Stimulated activated CD8-positive, alpha-beta memory T cell treated with anti-CD3 and anti-CD28 coated beads, Interleukin-12 subunit alpha, Interleukin-12 subunit beta, amount 100 ng/mL, for 24 hours (primary cell): ENCODE data around the gene PIR.
A peak's percentile ranks its signal among the peaks of the same experiment; 100 is the strongest.

ENCODE experiments used
- DNase-seq: peaks from one replicate; pipeline ENCODE4 v3.0.0-alpha.2; 2020; ENCODE audit errors: extremely low read depth

The PIR gene

DNA sequence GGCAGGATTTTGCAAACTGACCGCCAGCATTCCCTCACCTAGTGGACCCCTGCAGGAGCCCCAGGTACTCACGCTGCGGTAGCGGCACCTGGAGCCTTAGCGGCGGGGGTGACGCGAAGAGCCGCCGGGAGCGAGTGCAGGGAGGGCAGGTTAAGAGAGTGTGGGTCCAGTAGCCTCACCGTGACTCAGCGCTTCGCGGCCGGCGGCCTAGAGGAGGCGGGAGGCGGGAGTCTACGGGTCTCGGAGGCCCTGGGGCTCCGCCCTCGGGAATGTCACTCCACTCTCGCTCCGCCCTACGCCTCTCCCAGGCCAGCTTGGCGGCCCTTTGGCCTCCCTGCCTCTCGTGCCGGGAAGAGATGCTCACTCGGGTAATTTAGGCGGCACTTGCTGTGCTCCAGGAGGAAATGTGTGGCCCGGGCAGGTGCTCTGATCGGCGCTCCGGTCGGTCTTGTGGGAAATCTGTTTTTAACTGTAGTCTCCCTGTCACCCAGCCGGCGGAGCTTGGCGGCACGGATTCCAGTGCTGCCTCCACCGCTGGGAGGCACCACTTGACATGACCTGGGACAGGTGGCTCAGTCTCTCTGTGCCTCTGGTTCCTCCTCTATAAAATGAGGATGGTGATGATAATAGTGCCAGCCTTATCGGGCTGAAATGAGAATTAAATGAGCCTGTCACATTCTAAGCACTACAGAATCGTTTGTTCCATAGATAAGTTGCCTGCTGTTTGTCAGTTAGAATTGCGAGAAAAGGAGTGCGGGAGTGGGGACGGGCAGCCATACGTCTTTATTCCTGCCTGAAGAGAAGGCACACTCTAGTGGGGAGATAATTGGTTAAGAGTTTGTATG, at the start of gene PIR:
PIR (minus strand) TSS at position 216 of the 845 bp plus-strand sequence. CDS start 2,076 bp downstream, outside the sequence.
- peak; percentile 30 for DNase-seq

DNA sequence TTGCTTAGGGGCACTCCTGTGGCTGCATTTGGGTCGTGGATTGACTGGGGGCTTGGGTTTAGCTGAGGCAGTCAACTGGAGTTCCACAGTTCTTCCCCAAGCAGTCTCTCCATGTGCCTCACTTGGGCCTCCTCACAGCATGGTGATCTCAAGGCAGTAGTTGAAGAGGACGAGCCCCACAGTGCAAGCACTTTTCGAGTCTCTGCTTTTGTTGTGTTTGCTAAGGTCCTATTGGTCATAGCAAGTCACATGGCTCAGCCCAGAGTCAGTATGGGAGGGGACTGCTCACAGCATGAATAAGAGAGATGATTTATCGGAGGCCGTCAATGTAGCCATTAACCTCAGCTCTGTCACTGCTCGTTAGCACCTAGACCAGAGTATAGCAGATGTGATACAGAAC, 37.2 kb upstream of the PIR start:
- no peak for DNase-seq

DNA sequence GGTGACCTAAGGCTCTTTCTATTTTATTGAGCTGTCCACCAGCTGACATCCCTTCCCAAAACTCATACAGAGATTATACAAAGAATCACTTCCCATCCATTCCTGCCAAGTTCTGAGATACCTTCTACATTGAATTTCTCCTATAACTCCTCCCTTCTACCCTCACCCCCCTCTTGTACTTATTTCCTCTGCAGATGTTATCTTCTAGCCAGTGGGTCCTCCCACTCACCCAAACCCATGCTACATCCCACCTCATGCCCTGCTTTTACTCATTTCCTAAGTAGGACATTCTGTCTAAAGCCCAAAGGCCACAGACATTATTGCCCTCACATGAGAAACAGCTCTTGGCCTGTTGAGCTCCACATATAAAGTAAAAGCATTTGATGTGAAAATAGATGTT, 36.0 kb upstream of the PIR start:
- no peak for DNase-seq

DNA sequence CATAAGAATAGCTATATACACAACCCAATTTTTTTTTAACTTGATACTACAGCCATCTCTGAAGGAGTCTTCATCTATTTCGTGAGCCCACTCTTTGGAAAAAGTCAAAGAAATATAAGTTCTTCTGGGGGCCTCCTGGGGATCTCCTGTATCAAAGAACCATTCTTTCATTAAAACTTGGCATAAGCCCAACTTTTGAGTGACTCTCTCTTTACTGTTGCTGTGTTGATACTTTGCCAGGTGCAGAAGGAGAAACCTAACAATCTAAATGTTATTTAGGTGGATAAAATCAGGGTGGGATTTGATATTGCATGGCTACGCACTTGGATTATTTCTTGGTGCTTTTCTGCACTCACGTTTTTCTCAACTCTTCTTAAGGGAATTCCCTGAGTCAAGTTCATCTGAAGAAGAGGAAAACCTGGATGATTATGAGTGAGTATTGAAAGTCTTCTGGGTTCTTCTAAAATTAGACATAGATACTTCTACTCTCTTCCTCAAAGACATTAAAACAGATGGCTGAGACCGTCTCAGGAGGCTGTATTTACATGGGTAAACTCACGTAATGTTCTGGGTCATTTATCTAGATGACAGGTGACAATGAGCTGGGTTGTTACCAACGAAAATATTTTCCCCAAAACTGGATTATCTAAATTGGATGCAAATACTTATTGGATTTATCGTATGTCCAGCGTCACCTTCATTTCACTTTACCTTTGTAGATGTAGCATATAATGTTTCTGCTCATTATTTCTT, 32.7 kb upstream of the PIR start:
- no peak for DNase-seq

DNA sequence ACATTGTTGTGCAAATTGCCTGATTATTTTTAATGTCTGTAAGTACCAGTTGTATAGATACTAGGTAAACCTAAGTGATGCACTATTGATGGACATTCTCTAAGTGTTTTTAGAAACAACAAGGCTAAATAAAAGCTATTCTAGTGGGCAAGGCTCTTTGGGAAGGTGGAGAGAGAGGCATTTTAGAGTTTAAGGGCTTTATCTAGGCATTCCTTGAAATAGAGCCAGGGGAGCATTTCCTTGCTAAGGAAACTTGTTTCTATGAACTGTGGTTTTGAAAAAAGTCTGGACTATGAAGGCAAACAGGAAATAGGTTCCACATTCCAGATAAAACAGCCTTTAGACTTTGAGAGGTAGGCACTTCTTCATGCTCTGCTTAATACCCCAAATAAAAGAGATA, 31.3 kb upstream of the PIR start:
- no peak for DNase-seq

DNA sequence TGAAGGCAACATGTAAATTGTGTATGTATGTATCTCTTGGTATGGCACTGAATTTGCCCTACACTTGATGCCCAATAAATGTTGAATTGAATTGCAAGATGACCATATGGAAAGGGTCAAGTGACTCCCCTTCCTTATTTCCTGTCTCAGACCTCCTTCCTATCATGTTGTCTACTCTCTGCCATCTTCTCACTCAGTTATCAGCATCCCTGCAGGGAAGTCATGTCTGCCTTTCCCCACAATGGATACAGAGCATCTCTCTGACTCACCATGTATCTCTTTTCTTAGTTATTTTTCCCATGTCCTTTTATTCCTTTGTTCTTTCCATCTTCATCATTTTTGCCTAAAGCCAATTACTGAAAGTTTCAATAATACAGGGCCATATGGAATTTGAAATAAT, 30.0 kb upstream of the PIR start:
- no peak for DNase-seq

DNA sequence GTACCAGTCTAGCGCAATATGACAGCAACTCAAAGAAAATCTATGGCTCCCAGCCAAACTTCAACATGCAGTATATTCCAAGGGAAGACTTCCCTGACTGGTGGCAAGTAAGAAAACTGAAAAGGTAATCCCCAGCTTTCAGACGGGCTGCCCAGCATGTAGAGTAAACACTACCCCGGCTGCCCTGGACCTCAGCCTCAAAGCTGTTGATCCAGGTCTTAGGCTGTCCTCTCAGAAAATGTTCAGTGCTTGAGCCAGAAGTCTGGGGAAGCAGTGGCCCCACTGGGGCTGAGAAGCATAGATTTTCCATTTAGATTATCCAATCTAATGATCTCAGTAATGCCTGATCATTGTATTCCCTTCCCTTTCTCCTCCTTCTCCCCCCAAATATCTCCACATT, 29.3 kb upstream of the PIR start:
- DNase-seq, result no peak

DNA sequence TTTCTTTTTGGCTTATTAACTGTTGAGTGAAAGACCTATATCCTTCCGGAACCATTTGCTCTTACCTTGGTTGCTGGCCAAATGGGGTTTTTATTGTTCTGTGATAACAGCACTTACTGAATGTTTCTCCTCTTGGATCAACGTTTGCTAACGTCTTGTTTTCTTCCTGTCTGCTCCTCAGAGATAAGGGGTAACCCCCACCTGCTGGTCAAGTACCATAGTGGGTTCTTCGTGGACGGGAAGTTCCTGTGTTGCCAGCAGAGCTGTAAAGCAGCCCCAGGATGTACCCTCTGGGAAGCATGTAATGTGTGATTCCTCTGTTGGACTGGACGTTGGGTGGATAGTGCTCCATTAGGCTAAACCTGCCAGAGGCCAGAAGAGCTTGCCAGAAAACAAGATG, 22.8 kb upstream of the PIR start:
- no peak for DNase-seq

DNA sequence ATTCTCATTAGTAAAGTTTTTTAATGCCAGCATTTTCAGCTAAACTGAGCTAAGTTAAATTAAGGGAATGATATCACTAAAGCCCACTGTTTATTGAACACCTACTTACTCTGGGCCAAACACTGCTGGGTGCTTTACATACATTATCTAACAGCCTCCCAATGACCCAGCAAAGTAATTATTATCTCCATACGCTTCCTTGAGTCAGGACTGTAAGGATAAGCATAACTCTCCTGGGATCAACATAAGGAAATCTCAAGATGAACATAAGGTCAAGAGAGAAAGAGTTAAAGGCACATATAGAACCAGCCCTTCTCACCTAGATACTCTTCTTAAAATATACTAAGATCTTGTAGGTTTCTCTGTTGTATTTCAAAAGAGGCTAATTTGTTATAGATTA, 21.1 kb upstream of the PIR start:
- DNase-seq, result no peak

DNA sequence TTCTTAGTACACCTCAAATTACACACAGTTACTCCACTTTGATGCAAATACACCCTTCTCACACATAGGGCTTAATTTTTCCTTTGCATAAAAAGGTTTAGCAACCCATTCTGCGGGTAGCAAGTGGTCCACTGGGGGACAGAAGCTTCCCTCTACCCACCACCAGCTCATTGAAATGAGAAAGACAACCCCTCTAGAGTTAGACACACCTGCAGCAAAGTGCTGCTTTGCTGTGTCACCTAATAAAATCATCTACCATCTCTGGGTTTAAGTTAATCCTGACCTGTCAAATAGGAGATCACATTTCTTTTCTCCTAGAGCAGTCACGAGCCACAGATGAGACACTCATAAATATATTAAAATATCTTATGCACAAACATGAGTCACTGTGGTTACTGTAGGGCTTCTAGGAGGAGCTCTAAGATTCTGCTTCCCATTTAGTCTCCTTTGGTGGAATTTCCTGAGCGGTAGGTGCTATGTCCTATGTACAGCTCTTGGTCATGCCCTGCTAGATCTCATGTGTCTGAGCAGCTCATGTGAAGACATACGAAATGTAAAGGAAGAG, 19.4 kb upstream of the PIR start:
- no peak for DNase-seq

DNA sequence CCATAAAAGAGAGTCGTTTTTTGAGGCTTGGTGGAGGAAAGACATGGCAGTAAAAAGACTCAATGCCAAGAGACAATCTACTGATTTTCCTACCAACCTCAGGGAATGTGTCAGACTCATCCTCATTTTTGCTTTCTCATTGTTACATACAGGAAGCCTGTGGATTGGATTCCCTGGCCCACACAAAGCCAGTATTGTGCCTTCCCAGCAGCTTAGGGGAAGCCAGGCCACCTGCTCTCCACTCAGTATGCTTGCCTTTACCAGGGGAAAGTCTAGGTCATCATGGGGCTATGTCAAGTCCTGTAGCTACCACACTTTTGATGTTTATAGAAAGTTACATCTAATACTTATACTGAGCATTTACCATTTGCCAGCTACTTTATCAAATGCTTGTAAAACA, 18.4 kb upstream of the PIR start:
- DNase-seq, result no peak

DNA sequence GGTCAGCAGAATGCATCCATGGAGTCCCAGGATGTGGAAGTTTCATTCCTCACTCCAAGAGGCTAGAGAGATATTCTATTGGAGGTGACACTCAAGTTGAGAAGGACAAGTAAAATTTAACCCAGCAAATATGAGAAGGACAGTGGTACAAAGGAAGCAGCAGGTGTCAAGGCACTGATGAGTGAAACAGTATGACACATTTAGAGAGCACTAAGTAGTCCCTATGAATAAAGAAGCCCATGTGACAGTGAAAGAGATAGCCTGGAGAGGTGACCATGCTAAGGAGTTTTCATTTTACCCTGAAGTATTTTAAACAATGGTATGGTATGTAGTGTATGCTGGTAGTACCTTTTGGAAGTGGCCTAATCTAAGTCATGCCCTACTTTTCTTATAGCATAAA, 16.7 kb upstream of the PIR start:
- no peak for DNase-seq

DNA sequence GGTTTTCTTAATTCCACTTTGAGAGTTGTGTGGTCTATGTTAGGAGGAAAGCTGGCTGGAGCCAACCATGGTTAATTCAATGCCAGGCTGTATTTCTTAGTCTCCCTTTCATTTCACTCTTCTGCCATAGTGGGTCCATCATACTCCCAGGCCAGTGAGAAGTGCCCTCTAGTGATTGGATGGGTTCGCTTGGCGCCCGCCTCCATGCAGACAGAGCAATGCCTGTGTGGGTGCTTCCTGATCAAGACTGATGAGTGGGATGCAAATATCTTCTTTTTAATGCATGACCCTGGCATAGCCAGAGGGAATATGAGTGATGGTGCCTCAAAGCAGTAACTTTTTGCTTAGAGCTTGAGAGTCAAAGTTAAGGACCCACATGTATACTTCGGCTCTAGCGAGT, 13.9 kb upstream of the PIR start:
- no peak for DNase-seq

DNA sequence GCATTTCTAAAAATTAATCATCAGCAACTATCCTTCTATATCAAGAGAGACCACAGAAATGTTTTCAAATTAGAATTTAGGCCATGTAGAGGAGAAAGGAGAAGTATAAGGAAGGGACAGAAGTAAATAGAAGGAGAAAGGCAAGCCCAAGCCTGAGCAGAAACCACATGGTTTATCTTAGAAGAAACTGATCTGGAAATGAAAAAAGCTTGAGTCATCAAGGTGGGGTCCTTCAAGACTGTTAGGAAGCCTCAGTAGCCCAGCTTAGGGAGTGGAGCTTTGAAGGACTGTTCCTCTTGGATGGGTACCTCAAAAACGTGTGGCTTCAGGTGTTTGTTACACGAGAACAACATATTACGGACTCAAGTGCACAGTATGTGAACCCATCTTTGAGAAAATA, 12.0 kb upstream of the PIR start:
- no peak for DNase-seq

DNA sequence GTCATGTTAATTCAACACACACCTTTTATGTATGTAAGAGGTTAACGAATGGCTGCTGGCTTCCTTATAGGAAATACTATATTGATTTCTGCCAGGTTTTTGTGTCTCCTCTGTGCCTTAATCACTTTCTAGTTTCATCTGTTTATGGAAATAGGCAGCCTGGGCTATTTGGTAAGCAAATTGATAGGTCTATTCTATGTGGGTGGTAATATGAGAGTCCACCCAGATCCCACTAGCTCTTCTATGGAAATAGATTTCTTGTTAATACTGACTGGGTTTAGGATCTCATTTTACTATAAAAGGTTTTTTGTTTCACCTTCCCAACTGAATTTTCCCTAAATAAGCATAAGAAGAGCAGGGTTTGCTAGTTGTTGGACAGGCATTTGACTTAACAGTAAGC, 11.5 kb upstream of the PIR start:
- DNase-seq, result no peak

DNA sequence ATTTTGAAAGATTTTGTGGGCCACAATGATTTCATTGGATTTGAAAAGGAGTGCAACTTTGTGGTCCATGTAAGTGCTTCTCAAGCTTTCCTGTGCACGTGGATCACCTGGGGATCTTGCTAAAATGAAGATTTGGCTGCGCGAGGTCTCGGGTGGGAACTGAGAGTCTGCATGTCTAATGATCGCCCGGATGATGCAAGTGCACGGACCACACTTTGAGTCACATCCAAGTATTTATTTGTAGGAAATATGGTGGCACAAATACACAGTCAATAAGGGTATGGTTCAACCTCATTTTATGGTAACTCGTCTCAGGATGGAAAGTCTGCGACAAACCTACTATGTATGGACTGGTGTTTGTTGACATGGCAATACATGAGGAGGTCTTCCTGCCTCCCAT, 8.4 kb upstream of the PIR start:
- no peak for DNase-seq

DNA sequence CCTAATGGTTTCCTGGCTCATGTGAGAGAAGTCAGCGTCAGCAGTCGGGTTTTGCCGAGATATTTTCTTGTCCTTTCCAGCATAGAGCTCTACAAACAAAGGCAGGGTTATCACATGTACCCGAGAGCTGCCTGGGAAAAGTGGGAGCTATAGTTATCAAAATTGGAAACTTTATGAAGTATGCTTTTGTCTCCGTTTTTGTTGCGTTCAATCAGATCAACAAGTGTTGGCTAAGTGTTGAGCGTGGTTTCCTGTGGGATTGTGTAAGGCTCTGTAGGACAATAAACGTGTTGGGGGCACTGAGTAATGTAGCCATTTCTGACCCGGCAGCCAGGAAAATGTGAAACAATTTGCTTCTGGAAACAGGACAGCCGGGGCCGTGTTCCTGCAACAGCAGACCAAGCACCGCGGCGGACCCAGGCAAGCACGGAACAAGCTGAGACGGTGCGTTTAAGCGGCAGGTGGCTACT, 7.4 kb upstream of the PIR start, which contains the start of gene BMX:
BMX (plus strand) TSS at position 311 of the 470 bp plus-strand sequence. CDS start 7,547 bp downstream, outside the sequence.
- DNase-seq, result no peak

DNA sequence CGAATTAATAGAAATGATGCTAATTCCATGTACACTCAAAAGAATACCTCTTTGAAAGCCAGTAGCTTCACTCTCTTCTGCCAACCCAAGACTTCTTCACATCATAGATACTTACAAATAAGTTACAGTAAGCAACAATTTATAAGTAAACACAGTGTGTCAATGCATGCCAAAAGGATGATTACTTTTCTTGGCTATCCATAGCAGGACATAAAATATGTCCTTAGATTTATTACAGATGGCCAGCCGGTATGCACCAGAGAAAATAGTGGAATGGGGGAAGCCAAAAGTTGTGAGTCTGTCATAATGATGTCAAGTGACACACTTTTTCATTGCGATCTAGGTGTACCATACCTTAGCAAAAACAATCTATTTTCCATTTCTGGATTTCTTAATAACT, 6.8 kb upstream of the PIR start:
- DNase-seq, result no peak

DNA sequence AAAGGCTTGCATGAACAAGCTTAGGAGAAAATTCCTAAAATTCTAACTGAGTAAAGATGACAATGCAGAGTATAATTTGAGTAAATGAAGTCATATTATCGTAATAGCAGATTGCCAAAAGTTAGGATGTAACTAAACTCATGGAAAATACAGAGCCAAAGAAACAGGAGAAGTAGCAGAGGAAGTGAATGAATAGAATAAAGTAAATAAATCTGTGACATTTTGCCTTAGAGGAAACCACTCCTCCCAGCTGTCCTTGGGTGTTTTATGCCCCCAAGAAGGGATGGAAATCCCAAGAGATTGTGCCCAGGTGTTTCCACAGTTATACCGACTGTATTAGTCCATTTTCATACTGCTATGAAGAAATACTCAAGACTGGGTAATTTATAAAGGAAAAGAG, 5.6 kb upstream of the PIR start:
- DNase-seq, result no peak

DNA sequence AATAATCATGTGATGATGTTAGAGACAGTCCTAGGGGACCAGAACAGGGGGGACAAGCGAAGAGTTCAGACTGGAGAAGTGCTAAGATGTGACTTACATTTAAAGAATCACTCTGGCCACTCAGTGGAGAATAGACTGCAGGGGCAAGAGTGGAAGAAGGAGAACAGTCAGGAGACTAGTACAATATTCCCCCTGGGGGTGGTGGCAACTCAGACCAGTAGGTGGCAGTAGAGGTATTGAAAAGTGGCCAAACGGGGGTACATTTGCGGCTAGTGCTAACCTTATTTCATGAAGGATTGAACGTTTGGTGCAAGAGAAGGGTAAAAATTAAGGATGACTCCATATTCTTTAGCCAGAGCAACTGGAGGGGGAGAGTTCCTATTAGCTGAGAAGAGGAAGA, 4.7 kb upstream of the PIR start:
- DNase-seq, result no peak

DNA sequence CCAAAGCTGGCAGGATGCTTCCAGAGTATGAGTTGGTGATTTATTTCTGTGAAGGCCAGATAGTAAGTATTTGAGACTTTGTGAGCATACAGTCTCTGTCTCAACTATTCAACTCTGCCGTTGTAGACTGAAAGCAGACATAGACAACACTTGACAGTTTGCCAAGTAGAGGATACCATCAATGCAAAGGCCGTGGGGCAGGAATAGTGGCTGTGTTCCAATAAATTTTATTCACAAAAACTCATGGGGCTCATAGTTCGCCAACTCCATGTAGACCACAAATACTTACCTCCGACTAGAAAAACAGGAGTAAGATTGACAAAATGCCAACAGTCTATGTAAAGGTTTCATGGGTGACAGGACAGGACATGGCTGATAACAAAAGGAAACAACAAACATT, 3.7 kb upstream of the PIR start:
- DNase-seq, result no peak

DNA sequence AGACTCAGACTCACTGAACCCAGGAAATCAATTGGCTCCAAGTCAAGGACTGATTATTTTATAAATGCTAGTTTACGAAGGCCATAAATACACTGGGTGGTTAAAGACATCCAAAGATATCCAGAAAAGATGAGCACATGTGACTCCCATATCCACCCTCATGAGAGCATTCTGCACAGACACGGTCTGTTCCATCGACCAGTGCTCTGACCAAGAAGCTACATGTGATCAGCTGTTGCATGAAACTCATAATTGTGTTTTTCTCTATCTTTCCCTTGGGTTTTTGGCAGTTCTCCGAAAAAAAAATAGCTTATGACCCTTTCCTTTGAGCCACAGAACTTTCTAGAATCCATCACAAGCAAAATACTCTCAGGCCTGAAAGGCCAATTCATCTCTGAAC, 2.7 kb upstream of the PIR start:
- no peak for DNase-seq

DNA sequence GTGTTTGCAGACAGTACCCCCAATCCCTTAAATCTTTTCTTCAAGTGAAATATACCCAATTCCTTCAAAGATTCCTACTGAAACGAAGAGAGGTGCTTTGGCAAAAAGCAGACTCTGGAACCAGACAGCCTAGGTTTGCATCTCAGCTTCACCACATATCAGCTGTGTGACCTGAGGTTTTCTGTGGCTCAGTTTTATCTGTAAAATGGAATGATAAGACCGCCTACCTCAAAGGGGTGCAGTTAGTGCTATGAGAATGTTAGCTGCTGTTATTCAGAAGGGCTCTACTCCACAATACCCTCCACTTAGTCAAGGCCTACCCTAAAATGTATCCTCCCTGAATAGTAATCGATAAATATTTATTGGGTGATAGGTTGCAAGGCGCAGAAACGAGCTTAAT, 664 bp downstream of the PIR start:
- no peak for DNase-seq
